Thymus (tissue), 11 donors: ENCODE results near the gene BIVM. TPM values are rescaled to one million over a fixed set of nuclear protein-coding genes. Genes with fewer than 3 reads are reported as not detected.

Source experiments
- DNase-seq, 9 donors: peaks; one replicate each; pipeline ENCODE4 v3.0.0-alpha.2; 2013; ENCODE audit warnings: low spot score in 9 of 9, low read depth in 6 of 9, missing footprints in 1 of 9
- H3K27ac ChIP-seq, 2 donors: one replicate each; pipeline ENCODE4 v1.5.1; 2013; ENCODE audit warnings: control low read depth in 1 of 2, low read depth in 1 of 2, low read length in 1 of 2, mild to moderate bottlenecking in 1 of 2, moderate library complexity in 1 of 2
- H3K27me3 ChIP-seq, 2 donors: one replicate each; pipeline ENCODE4 v1.5.1; 2013; ENCODE audit warnings: low read length in 1 of 2; ENCODE audit not compliant: control insufficient read depth in 2 of 2, insufficient read depth in 1 of 2
- H3K36me3 ChIP-seq, 2 donors: one replicate each; pipeline ENCODE4 v1.5.1; 2013; ENCODE audit warnings: low read length in 1 of 2, mild to moderate bottlenecking in 1 of 2, moderate library complexity in 1 of 2; ENCODE audit not compliant: control insufficient read depth in 2 of 2, insufficient read depth in 2 of 2
- H3K4me1 ChIP-seq, 2 donors: one replicate each; pipeline ENCODE4 v1.5.1; 2013; ENCODE audit warnings: low read length in 2 of 2; ENCODE audit not compliant: control insufficient read depth in 2 of 2, insufficient read depth in 2 of 2
- H3K4me3 ChIP-seq, 2 donors: one replicate each; pipeline ENCODE4 v1.5.1; 2013; ENCODE audit warnings: low read length in 2 of 2, control low read depth in 1 of 2, mild to moderate bottlenecking in 1 of 2
- H3K9me3 ChIP-seq, 2 donors: one replicate each; pipeline ENCODE4 v1.5.1; 2013; ENCODE audit warnings: low read length in 1 of 2, mild to moderate bottlenecking in 1 of 2; ENCODE audit not compliant: control insufficient read depth in 2 of 2, insufficient read depth in 1 of 2
- WGBS: extraction: QIAGEN DNeasy Blood & Tissue Kit; methylation state at CpG from one replicate; pipeline ENCODE4 v1.1.7; 2013; 5-methylcytosine and 5-hydroxymethylcytosine counted together
- polyA plus RNA-seq: library from polyadenylated mRNA; stranded (reverse); fragments of 200-250 nt; gene quantifications from one replicate; pipeline ENCODE4 v1.2.3, GENCODE V29; 2013
- total RNA-seq: library from RNA; stranded (reverse); fragments of 120-200 nt; gene quantifications from one replicate; pipeline ENCODE4 v1.2.4, GENCODE V29; 2013
- donor health status: healthy.

BIVM gene
- total and polyA plus RNA-seq, 2 donors = 12.2 to 18.0 TPM

- 1% methylated on average over 13 of the region's 13 CpGs for WGBS
- no peaks in the 10 kb centered on the region for H3K27me3 ChIP-seq
- peaks cover 11 to 12% of the 10 kb centered on the region in 2 donors for H3K4me1 ChIP-seq
- H3K27ac ChIP-seq = peak overlapping the region; percentile 98 to 99
- H3K9me3 ChIP-seq = no peaks in the 10 kb centered on the region
- peak in 3 of 9 donors; percentile 1 to 41 (median 20) for DNase-seq
- peaks cover 0 to 5% of the 10 kb centered on the region in 2 donors for H3K36me3 ChIP-seq
- H3K4me3 ChIP-seq = peak overlapping the region; percentile 82 to 92
Observed at GRCh38 chr13:102845289-102845629, 46.3 kb downstream of the BIVM start.

GRCh38 chr13:102845630-102846260, 46.8 kb downstream of the BIVM start, which contains the start of gene ERCC5:
ERCC5 (plus strand) TSS chr13:102846032; CDS start chr13:102846267, 235 bp downstream.
- Histone ChIP-seq H3K36me3 (peaks cover 3 to 5% of the 10 kb centered on the region in 2 donors), H3K27ac (peak within 1 kb of the TSS; percentile 98 to 99), H3K4me1 (peaks cover 11 to 12% of the 10 kb centered on the region in 2 donors)

GRCh38 chr13:102846261-102847015, 47.5 kb downstream of the BIVM start:
- DNase-seq = peak in 8 of 9 donors; percentile 32 to 80 (median 46)
- Histone ChIP-seq H3K4me3 (peak overlapping the region; percentile 82 to 92), H3K4me1 (peaks cover 11 to 12% of the 10 kb centered on the region in 2 donors), H3K36me3 (peaks cover 3 to 5% of the 10 kb centered on the region in 2 donors), H3K27ac (peak overlapping the region; percentile 98 to 99), H3K9me3 (no peaks in the 10 kb centered on the region), H3K27me3 (no peaks in the 10 kb centered on the region)
- under 1% methylated on average over 31 of the region's 31 CpGs for WGBS

More at GRCh38 chr13:102845630-102846260, 46.8 kb downstream of the BIVM start, which contains the start of gene ERCC5:
- peak within 1 kb of the TSS; percentile 82 to 92 for H3K4me3 ChIP-seq
- H3K9me3 ChIP-seq = no peaks in the 10 kb centered on the region
- H3K27me3 ChIP-seq = no peaks in the 10 kb centered on the region
- WGBS = under 1% methylated on average over 49 of the region's 49 CpGs
- peak; percentile 94 to 99 (median 98) for DNase-seq

- DNase-seq = peak in 7 of 9 donors; percentile 22 to 67 (median 30)
- peak overlapping the region; percentile 80 to 99 for H3K27ac ChIP-seq
- WGBS = 31% methylated on average over 12 of the region's 12 CpGs
- peaks cover 11 to 12% of the 10 kb centered on the region in 2 donors for H3K4me1 ChIP-seq
- no peaks in the 10 kb centered on the region for H3K9me3 ChIP-seq
- H3K27me3 ChIP-seq = no peaks in the 10 kb centered on the region
- H3K36me3 ChIP-seq = peaks cover 3 to 12% of the 10 kb centered on the region in 2 donors
- peak overlapping the region; percentile 82 to 92 for H3K4me3 ChIP-seq
Observed at GRCh38 chr13:102847272-102848234, 48.6 kb downstream of the BIVM start.

GRCh38 chr13:102848956-102849355, 50.0 kb downstream of the BIVM start:
- 91% methylated on average over 6 of the region's 6 CpGs for WGBS
- no peaks in the 10 kb centered on the region for H3K27me3 ChIP-seq
- no peaks in the 10 kb centered on the region for H3K9me3 ChIP-seq
- H3K4me1 ChIP-seq = peaks cover 11 to 12% of the 10 kb centered on the region in 2 donors
- H3K27ac ChIP-seq = no peak overlapping the region
- no peak for DNase-seq
- H3K4me3 ChIP-seq = no peak overlapping the region
- H3K36me3 ChIP-seq = peaks cover 6 to 23% of the 10 kb centered on the region in 2 donors

- peaks cover 3 to 5% of the 10 kb centered on the region in 2 donors for H3K4me1 ChIP-seq
- peaks cover 29 to 52% of the 10 kb centered on the region in 2 donors for H3K36me3 ChIP-seq
- 97% methylated on average over 3 of the region's 3 CpGs for WGBS
Observed at GRCh38 chr13:102852556-102852955, 53.6 kb downstream of the BIVM start.

GRCh38 chr13:102854675-102855074, 55.8 kb downstream of the BIVM start:
- H3K4me3 ChIP-seq = no peak overlapping the region
- 24% methylated on average over 7 of the region's 7 CpGs for WGBS
- H3K27ac ChIP-seq = no peak overlapping the region
- H3K36me3 ChIP-seq = peaks cover 34 to 70% of the 10 kb centered on the region in 2 donors
- peak in 1 of 9 donors; percentile 41 for DNase-seq
- H3K27me3 ChIP-seq = no peaks in the 10 kb centered on the region
- no peaks in the 10 kb centered on the region for H3K9me3 ChIP-seq
- H3K4me1 ChIP-seq = no peaks in the 10 kb centered on the region

More at GRCh38 chr13:102852556-102852955, 53.6 kb downstream of the BIVM start:
- Histone ChIP-seq H3K4me3 (no peak overlapping the region), H3K27me3 (no peaks in the 10 kb centered on the region), H3K27ac (no peak overlapping the region), H3K9me3 (no peaks in the 10 kb centered on the region)
- DNase-seq = no peak

GRCh38 chr13:102856557-102856956, 57.6 kb downstream of the BIVM start:
- no peak for DNase-seq
- Histone ChIP-seq H3K9me3 (no peaks in the 10 kb centered on the region), H3K4me1 (no peaks in the 10 kb centered on the region), H3K27ac (no peak overlapping the region), H3K27me3 (no peaks in the 10 kb centered on the region), H3K36me3 (peaks cover 31 to 82% of the 10 kb centered on the region in 2 donors), H3K4me3 (no peak overlapping the region)
- WGBS = 79% methylated on average over 6 of the region's 6 CpGs
